GM18867 (cell line): ENCODE data around the gene CMTM3.
A peak's percentile ranks its signal among the peaks of the same experiment; 100 is the strongest.
"Not testable (repeated sequence)": the region's sequence is repeated elsewhere in the genome, so short reads cannot be mapped to it uniquely, and the experiment has no call there.

Experiments used
- ATAC-seq: cut with Tn5 transposase; IDR thresholded peaks from one replicate; pipeline ENCODE4 v1.9.1; 2021; ENCODE audit warnings: mild to moderate bottlenecking, moderate library complexity; ENCODE audit not compliant: unreplicated experiment

Gene CMTM3

GRCh38 chr16:66608241-66609138 lies 4.0 kb downstream of the CMTM3 start:
- peak; percentile 43 for ATAC-seq

- ATAC-seq, result no peak
Measured at GRCh38 chr16:66609139-66609510, 4.6 kb downstream of the CMTM3 start.

- no peak for ATAC-seq
Measured at GRCh38 chr16:66610111-66610820, 5.8 kb downstream of the CMTM3 start.

GRCh38 chr16:66611911-66612310 lies 7.4 kb downstream of the CMTM3 start:
- ATAC-seq, result not testable (repeated sequence)

GRCh38 chr16:66612422-66612821 lies 7.9 kb downstream of the CMTM3 start:
- ATAC-seq, result no peak

- ATAC-seq, result no peak
Measured at GRCh38 chr16:66614161-66614802, 9.8 kb downstream of the CMTM3 start.

GRCh38 chr16:66616169-66616568 lies 11.7 kb downstream of the CMTM3 start:
- no peak for ATAC-seq

- ATAC-seq, result no peak
Measured at GRCh38 chr16:66616592-66616991, 12.1 kb downstream of the CMTM3 start.

- ATAC-seq, result no peak
Measured at GRCh38 chr16:66617010-66617434, 12.5 kb downstream of the CMTM3 start.

- no peak for ATAC-seq
Measured at GRCh38 chr16:66617728-66618127, 13.2 kb downstream of the CMTM3 start.

GRCh38 chr16:66618588-66619375 lies 14.3 kb downstream of the CMTM3 start:
- ATAC-seq, result no peak

- no peak for ATAC-seq
Measured at GRCh38 chr16:66619534-66620428, 15.3 kb downstream of the CMTM3 start.

- no peak for ATAC-seq
Measured at GRCh38 chr16:66620429-66620795, 15.9 kb downstream of the CMTM3 start.

GRCh38 chr16:66621973-66622372 lies 17.5 kb downstream of the CMTM3 start:
- ATAC-seq, result no peak

- ATAC-seq, result no peak
Measured at GRCh38 chr16:66622863-66623262, 18.4 kb downstream of the CMTM3 start.

- no peak for ATAC-seq
Measured at GRCh38 chr16:66623755-66624154, 19.3 kb downstream of the CMTM3 start.

- not testable (repeated sequence) for ATAC-seq
Measured at GRCh38 chr16:66627611-66628378, 23.3 kb downstream of the CMTM3 start.

- no peak for ATAC-seq
Measured at GRCh38 chr16:66629856-66630255, 25.4 kb downstream of the CMTM3 start.
